ENCODE measurements around the gene CDH4. TPM values are rescaled to one million over a fixed set of nuclear protein-coding genes. Genes with fewer than 3 reads are reported as not detected.

CDH4 gene
- polyA plus RNA-seq, 1 donor = 1.7 TPM

DNA sequence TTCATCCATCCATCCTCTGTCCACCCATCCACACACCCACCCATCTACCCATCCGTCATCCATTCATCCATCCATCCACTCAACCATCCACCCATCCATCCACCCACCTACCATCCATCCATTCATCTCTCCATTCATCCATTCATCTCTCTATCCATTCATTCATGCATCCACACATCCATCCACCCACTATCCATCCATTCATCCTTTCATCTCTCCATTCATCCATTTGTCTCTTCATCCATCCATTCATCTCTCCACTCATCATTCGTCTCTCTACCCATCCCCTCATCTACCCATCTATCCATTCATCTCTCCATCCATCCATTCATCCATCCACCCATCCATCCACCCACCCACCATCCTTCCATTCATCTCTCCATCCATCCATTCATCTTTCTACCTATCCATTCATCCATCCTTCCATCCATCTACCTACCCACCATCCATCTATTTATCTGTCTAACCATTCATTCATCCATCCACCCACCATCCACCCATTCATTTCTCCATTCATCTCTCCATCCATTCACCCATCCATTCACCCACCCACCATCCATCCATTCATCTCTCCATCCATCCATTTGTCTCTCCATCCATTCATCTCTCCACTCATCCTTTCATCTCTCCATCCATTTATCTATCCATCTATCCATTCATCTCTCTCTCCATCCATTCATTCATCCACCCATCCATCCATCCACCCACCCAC is 538.2 kb downstream of the CDH4 start:
- no peak overlapping the region for H3K27ac ChIP-seq (ENCODE audit: low read length)
- H3K4me1 ChIP-seq (ENCODE audit: control insufficient read depth, insufficient read depth, low read length) = no peaks in the 10 kb centered on the region
- no peaks in the 10 kb centered on the region for H3K27me3 ChIP-seq (ENCODE audit: control insufficient read depth, insufficient read depth, low read length)
- no peaks in the 10 kb centered on the region for H3K36me3 ChIP-seq (ENCODE audit: control insufficient read depth, insufficient read depth, low read length)
- H3K4me3 ChIP-seq (ENCODE audit: low read length) = no peak overlapping the region
- no peak for DNase-seq
- 93% methylated on average over 2 of the region's 2 CpGs for WGBS (ENCODE audit: insufficient coverage, low lambda C conversion rate)
- H3K9me3 ChIP-seq (ENCODE audit: control insufficient read depth, low read depth, low read length) = no peaks in the 10 kb centered on the region

DNA sequence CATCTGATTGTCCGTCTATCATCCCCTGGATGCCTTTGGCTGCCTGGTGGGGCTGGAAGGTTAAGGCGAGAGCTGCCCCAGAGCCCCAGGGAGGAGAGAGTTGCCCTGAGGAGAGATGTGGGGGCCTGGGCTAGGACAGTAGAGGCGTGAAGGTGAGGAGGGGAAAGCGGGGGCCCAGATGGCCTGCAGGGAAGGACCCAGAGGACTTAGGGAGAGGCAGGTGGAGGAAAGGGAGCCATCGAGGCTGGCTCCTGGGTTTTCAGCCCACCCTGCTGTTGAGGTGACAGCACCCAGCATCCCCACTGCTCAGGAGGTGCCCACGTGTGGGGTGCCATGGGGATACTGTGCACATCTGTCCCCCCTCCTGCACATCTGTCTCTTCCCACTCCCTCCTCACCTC is 539.9 kb downstream of the CDH4 start:
- no peaks in the 10 kb centered on the region for H3K9me3 ChIP-seq (ENCODE audit: control insufficient read depth, low read depth, low read length)
- H3K27ac ChIP-seq (ENCODE audit: low read length) = no peak overlapping the region
- no peaks in the 10 kb centered on the region for H3K4me1 ChIP-seq (ENCODE audit: control insufficient read depth, insufficient read depth, low read length)
- no peaks in the 10 kb centered on the region for H3K36me3 ChIP-seq (ENCODE audit: control insufficient read depth, insufficient read depth, low read length)
- no peak for DNase-seq
- no CpG with 5 or more reads among the region's 6 CpGs for WGBS (ENCODE audit: insufficient coverage, low lambda C conversion rate)
- H3K27me3 ChIP-seq (ENCODE audit: control insufficient read depth, insufficient read depth, low read length) = no peaks in the 10 kb centered on the region
- H3K4me3 ChIP-seq (ENCODE audit: low read length) = no peak overlapping the region

DNA sequence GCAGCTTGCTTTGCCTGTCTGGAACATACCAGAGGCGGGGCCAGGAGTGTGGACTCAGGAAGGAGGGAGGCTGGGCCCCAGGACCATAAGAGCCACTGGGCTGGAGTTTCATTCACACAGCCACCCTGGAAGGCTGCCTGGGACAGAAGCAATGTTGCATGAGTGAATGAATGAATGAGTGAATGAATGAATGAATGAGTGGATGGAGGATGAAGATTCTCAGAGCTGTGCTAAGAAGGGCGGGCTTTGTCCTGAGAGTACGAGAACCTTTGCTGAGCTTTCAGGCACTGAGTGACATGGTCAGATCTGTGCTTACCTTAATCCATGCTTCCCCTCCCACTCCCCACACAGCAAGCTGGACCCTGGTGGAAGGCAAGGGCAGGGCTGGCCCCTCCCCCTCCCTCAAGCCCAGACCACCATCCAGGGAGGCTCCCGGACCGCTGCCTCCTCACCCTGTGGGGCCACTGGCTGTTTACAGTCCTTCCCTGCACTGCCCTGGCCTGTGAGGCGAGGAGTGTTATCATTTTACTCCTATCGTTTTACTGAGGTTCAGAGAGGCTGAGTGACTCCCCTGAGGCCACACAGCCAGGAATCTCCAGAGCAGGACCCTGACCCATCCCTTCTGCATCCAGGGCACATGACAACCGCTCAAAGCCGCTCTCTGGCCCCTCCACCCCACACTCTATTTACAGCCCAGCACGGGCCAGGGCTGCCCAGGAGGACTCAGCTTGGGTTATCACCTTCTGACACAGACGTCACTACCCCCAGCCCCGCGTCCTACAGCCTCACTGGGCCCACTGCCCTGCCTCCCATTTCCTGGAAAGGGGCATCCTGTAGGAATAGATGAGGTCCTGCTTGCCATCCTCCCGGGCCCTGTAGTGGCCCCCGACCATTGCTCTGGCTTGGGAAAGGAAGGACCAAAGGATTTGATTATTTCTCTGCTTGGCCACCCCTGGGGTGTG is 543.9 kb downstream of the CDH4 start:
- 80% methylated on average over 1 of the region's 15 CpGs for WGBS (ENCODE audit: insufficient coverage, low lambda C conversion rate)

DNA sequence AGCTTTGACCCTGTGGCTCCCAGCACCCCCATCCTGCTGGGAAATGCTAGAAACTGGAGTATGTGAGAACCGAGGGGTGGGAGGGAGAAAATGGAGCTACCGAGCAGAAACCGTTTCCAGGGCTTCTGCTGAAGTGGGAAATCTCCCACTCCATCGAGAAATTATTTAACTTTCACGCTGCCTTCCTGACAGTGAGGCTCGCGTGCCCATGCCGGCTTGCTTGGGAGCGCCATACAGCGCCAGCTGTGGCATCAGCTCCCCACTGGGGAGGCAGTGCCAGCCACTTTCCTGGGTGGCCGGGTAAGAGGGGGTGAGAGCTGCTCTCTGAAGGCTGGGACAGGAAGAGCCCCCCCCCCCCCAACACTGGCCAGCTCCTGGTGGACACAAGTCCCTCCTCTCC is 544.7 kb downstream of the CDH4 start:
- no peaks in the 10 kb centered on the region for H3K9me3 ChIP-seq (ENCODE audit: control insufficient read depth, low read depth, low read length)
- no CpG with 5 or more reads among the region's 11 CpGs for WGBS (ENCODE audit: insufficient coverage, low lambda C conversion rate)
- H3K27me3 ChIP-seq (ENCODE audit: control insufficient read depth, insufficient read depth, low read length) = peaks cover 3% of the 10 kb centered on the region

More for the DNA sequence above, 543.9 kb downstream of the CDH4 start:
- Histone ChIP-seq H3K36me3 (ENCODE audit: control insufficient read depth, insufficient read depth, low read length) (no peaks in the 10 kb centered on the region), H3K27ac (ENCODE audit: low read length) (no peak overlapping the region), H3K27me3 (ENCODE audit: control insufficient read depth, insufficient read depth, low read length) (no peaks in the 10 kb centered on the region), H3K9me3 (ENCODE audit: control insufficient read depth, low read depth, low read length) (no peaks in the 10 kb centered on the region), H3K4me1 (ENCODE audit: control insufficient read depth, insufficient read depth, low read length) (no peaks in the 10 kb centered on the region), H3K4me3 (ENCODE audit: low read length) (no peak overlapping the region)
- no peak for DNase-seq

DNA sequence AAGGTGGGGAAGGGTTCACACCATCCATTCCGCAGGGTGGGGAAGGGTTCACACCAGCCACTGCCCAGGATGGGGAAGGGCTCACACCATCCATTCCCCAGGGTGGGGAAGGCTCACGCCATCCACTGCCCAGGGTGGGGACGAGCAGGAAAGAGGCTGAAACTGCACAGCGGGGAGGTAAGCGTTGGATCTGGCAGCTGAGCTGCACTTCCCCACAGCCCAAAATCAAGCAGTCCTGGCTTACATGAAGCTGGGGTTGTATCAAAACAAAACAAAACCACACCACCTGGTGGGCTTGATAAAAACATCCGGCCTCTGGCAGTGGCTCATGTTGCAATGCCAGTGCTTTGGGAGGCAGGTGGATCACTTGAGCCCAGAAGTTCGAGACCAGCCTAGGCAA is 545.1 kb downstream of the CDH4 start:
- Histone ChIP-seq H3K27me3 (ENCODE audit: control insufficient read depth, insufficient read depth, low read length) (peaks cover 7% of the 10 kb centered on the region), H3K27ac (ENCODE audit: low read length) (no peak overlapping the region), H3K4me1 (ENCODE audit: control insufficient read depth, insufficient read depth, low read length) (no peaks in the 10 kb centered on the region), H3K9me3 (ENCODE audit: control insufficient read depth, low read depth, low read length) (no peaks in the 10 kb centered on the region), H3K36me3 (ENCODE audit: control insufficient read depth, insufficient read depth, low read length) (no peaks in the 10 kb centered on the region), H3K4me3 (ENCODE audit: low read length) (no peak overlapping the region)
- no peak for DNase-seq
- WGBS (ENCODE audit: insufficient coverage, low lambda C conversion rate) = no CpG with 5 or more reads among the region's 7 CpGs

More for the DNA sequence above, 544.7 kb downstream of the CDH4 start:
- Histone ChIP-seq H3K4me3 (ENCODE audit: low read length) (no peak overlapping the region), H3K27ac (ENCODE audit: low read length) (no peak overlapping the region), H3K4me1 (ENCODE audit: control insufficient read depth, insufficient read depth, low read length) (no peaks in the 10 kb centered on the region), H3K36me3 (ENCODE audit: control insufficient read depth, insufficient read depth, low read length) (no peaks in the 10 kb centered on the region)
- DNase-seq = no peak

DNA sequence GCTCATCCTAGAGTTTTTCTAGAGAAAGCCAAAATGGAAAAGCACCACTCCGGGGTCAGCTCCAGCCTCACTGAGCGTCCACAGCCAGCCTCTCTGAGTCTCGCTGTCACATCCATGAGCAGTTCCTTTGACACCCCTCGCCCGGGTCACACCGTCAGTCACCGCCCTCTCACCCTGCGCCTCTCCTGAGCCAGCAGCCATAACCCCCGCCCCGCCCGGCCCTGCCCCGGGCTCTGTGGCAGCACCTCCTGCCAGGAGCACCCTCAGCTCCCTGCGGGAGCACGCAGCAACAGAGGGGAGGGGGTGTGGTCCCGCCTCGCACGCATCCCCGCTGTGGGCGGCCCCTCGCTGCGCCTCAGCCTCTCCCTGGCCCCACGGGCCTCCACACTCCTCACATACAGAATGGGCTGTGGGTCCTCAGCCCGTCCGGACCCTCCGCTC is 545.9 kb downstream of the CDH4 start:
- DNase-seq = no peak
- no CpG with 5 or more reads among the region's 25 CpGs for WGBS (ENCODE audit: insufficient coverage, low lambda C conversion rate)
- Histone ChIP-seq H3K36me3 (ENCODE audit: control insufficient read depth, insufficient read depth, low read length) (no peaks in the 10 kb centered on the region), H3K27me3 (ENCODE audit: control insufficient read depth, insufficient read depth, low read length) (peaks cover 15% of the 10 kb centered on the region), H3K27ac (ENCODE audit: low read length) (no peak overlapping the region), H3K4me3 (ENCODE audit: low read length) (no peak overlapping the region), H3K9me3 (ENCODE audit: control insufficient read depth, low read depth, low read length) (no peaks in the 10 kb centered on the region), H3K4me1 (ENCODE audit: control insufficient read depth, insufficient read depth, low read length) (no peaks in the 10 kb centered on the region)

DNA sequence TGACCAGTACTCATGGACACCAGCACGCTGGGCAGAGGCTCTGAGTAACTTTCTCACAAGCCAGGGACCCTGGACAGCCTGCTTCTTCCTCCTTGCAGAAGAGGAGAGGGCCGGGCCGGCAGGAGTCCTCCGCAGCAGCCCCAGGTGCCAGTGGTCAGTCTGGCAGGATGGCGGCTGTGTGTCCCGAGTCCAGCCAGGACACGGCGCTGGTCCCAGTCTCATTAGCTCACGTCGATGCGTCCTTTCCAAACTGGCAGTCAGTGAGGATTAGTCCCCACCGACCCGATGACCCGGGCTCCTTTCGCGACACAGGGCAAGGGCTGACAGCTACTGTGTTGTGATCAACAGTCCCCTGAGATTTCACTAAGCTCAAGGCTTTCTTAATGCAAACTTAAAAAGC is 546.6 kb downstream of the CDH4 start:
- H3K4me3 ChIP-seq (ENCODE audit: low read length) = no peak overlapping the region
- peaks cover 20% of the 10 kb centered on the region for H3K27me3 ChIP-seq (ENCODE audit: control insufficient read depth, insufficient read depth, low read length)
- no peak overlapping the region for H3K27ac ChIP-seq (ENCODE audit: low read length)
- H3K36me3 ChIP-seq (ENCODE audit: control insufficient read depth, insufficient read depth, low read length) = no peaks in the 10 kb centered on the region
- no peak for DNase-seq
- H3K4me1 ChIP-seq (ENCODE audit: control insufficient read depth, insufficient read depth, low read length) = no peaks in the 10 kb centered on the region
- WGBS (ENCODE audit: insufficient coverage, low lambda C conversion rate) = no CpG with 5 or more reads among the region's 16 CpGs
- H3K9me3 ChIP-seq (ENCODE audit: control insufficient read depth, low read depth, low read length) = no peaks in the 10 kb centered on the region

DNA sequence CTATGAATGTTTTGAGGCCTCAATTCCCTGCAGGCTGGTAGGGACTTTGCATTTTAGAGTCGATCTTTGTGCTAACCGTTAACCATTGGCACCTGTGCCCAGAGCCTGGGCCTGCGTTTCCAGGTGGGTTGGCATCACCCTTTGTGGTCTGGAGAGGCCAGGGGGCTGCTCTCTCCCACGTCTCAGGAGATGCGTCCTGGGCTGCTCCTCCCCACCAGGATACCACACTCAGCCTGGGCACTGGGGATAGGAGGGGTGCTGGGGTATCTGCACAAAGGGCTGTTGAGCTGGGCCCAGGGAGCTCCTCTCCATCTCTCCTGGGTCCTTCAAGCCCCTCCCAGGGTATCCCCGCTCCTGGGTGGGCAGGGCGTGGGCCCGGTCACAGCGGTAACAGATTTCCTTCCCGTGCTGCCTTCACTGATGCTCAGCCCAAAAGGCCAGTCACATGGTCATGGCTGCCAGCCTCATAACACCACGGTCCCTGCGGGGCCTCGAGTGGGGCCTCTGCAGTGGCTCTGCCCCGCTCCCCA is 547.4 kb downstream of the CDH4 start:
- H3K27me3 ChIP-seq (ENCODE audit: control insufficient read depth, insufficient read depth, low read length) = peaks cover 27% of the 10 kb centered on the region
- DNase-seq = no peak
- H3K9me3 ChIP-seq (ENCODE audit: control insufficient read depth, low read depth, low read length) = no peaks in the 10 kb centered on the region
- H3K4me3 ChIP-seq (ENCODE audit: low read length) = no peak overlapping the region
- no peaks in the 10 kb centered on the region for H3K36me3 ChIP-seq (ENCODE audit: control insufficient read depth, insufficient read depth, low read length)
- H3K27ac ChIP-seq (ENCODE audit: low read length) = no peak overlapping the region
- H3K4me1 ChIP-seq (ENCODE audit: control insufficient read depth, insufficient read depth, low read length) = no peaks in the 10 kb centered on the region
- no CpG with 5 or more reads among the region's 14 CpGs for WGBS (ENCODE audit: insufficient coverage, low lambda C conversion rate)

DNA sequence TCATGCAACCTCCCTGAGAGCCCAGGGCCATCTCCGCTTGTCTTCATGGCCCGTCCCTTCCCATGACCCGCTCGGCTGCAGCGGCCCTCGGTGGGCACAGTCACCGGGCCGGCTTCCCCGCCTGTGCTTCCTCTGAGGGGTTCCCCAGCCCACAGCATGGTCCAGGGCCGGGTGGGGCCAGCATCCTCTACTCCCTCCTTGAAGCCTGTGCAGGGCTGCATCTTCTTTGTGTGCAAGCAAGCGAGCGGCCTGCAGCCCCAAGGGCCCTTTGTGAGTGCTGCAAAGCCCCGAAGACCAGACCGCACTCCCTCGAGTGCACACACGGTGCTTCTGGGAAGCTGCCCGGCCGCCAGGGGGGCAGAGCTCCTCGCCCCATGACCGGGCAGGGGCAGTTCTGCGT is 547.9 kb downstream of the CDH4 start:
- H3K27ac ChIP-seq (ENCODE audit: low read length) = no peak overlapping the region
- no peaks in the 10 kb centered on the region for H3K36me3 ChIP-seq (ENCODE audit: control insufficient read depth, insufficient read depth, low read length)
- H3K27me3 ChIP-seq (ENCODE audit: control insufficient read depth, insufficient read depth, low read length) = peaks cover 32% of the 10 kb centered on the region
- no peak for DNase-seq
- no CpG with 5 or more reads among the region's 21 CpGs for WGBS (ENCODE audit: insufficient coverage, low lambda C conversion rate)
- no peak overlapping the region for H3K4me3 ChIP-seq (ENCODE audit: low read length)
- H3K9me3 ChIP-seq (ENCODE audit: control insufficient read depth, low read depth, low read length) = no peaks in the 10 kb centered on the region
- no peaks in the 10 kb centered on the region for H3K4me1 ChIP-seq (ENCODE audit: control insufficient read depth, insufficient read depth, low read length)

DNA sequence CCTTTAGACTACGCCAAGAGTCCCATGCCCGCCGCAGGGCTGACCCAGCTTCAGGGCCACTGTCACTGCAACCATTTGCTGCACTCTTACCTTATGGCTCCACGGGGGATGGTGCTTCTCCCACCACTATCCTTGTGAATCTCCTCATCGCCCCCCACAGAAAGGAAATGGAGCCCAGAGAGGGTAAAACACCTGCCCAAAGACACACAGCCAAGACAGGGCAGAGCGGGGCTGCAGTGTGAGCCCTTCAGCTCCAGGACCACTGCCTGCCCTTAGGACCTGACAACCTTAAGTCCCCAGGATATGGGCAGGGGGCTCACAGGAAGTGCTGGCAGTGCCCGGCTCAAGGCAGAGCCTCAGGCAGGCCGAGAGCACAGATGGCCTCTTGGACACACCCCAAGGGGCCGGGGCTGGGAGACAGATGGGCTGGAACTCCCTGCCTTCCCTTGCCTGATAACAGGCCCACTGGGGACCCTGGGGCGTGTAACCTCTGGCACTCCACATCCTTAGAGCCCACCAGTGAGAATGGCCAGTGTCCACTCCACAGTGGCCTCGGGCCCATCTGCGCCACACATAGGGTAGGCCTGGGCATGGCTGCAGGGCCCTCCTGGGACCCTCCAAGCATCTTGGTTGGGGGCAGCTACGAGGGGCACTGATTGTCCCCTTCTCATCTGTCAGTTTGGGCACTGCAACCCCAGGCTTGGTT is 548.5 kb downstream of the CDH4 start:
- Histone ChIP-seq H3K9me3 (ENCODE audit: control insufficient read depth, low read depth, low read length) (no peaks in the 10 kb centered on the region), H3K4me1 (ENCODE audit: control insufficient read depth, insufficient read depth, low read length) (no peaks in the 10 kb centered on the region), H3K4me3 (ENCODE audit: low read length) (no peak overlapping the region), H3K27ac (ENCODE audit: low read length) (no peak overlapping the region), H3K36me3 (ENCODE audit: control insufficient read depth, insufficient read depth, low read length) (no peaks in the 10 kb centered on the region), H3K27me3 (ENCODE audit: control insufficient read depth, insufficient read depth, low read length) (peaks cover 34% of the 10 kb centered on the region)
- DNase-seq = no peak
- no CpG with 5 or more reads among the region's 13 CpGs for whole genome bisulfite sequencing (ENCODE audit: insufficient coverage, low lambda C conversion rate)
